Neural progenitor cell (in vitro differentiated cells): ENCODE results near the gene FAM193B. TPM values are rescaled to one million over a fixed set of nuclear protein-coding genes. Genes with fewer than 3 reads are reported as not detected.

ENCODE experiments used
- DNase-seq: peaks from one replicate; pipeline ENCODE4 v3.0.0-alpha.2; 2016; ENCODE audit warnings: low spot score
- H2AFZ ChIP-seq: fragments of 200-600 bp; sonication (generic); replicated peaks from 2 replicates; pipeline ENCODE4 v1.6.1; 2016; ENCODE audit warnings: antibody characterized with exemption
- H3F3A ChIP-seq: fragments of 200-600 bp; sonication (generic); 2 replicates; pipeline ENCODE4 v1.6.1; 2016; ENCODE audit warnings: antibody characterized with exemption, low read depth
- H3K27ac ChIP-seq: fragments of 200-600 bp; sonication (generic); 2 replicates; pipeline ENCODE4 v1.5.1; 2016; ENCODE audit warnings: mild to moderate bottlenecking
- H3K27me3 ChIP-seq: fragments of 200-600 bp; sonication (generic); 2 replicates; pipeline ENCODE4 v1.6.1; 2016; ENCODE audit warnings: mild to moderate bottlenecking, moderate library complexity
- H3K36me3 ChIP-seq: fragments of 200-600 bp; sonication (generic); 2 replicates; pipeline ENCODE4 v1.5.1; 2016
- H3K4me1 ChIP-seq: fragments of 200-600 bp; sonication (generic); 2 replicates; pipeline ENCODE4 v1.6.1; 2016; ENCODE audit warnings: mixed run types
- H3K4me2 ChIP-seq: fragments of 200-600 bp; sonication (generic); 2 replicates; pipeline ENCODE4 v1.6.1; 2016
- H3K4me3 ChIP-seq: fragments of 200-600 bp; sonication (generic); 2 replicates; pipeline ENCODE4 v1.5.1; 2016
- H3K79me2 ChIP-seq: fragments of 200-600 bp; sonication (generic); 2 replicates; pipeline ENCODE4 v1.6.1; 2016; ENCODE audit warnings: low read depth
- H3K9ac ChIP-seq: fragments of 200-600 bp; sonication (generic); 2 replicates; pipeline ENCODE4 v1.6.1; 2016
- H3K9me3 ChIP-seq: fragments of 200-600 bp; sonication (generic); 2 replicates; pipeline ENCODE4 v1.5.1; 2016; ENCODE audit warnings: low read depth
- H4K20me1 ChIP-seq: fragments of 200-600 bp; sonication (generic); 2 replicates; pipeline ENCODE4 v1.6.1; 2016; ENCODE audit warnings: low read depth
- H3K27ac Mint-ChIP-seq: 3 replicates; pipeline ENCODE4 v1.8.0; 2021; ENCODE audit warnings: mixed read lengths
- H3K27me3 Mint-ChIP-seq: 2 replicates; pipeline ENCODE4 v1.8.0; 2022; ENCODE audit warnings: low read depth, mild to moderate bottlenecking, inconsistent platforms, moderate library complexity, mixed read lengths; ENCODE audit not compliant: insufficient read depth
- H3K36me3 Mint-ChIP-seq: 3 replicates; pipeline ENCODE4 v1.8.0; 2021; ENCODE audit warnings: mixed read lengths
- H3K4me1 Mint-ChIP-seq: 3 replicates; pipeline ENCODE4 v1.8.0; 2021; ENCODE audit warnings: mixed read lengths
- H3K4me3 Mint-ChIP-seq: 3 replicates; pipeline ENCODE4 v1.8.0; 2021; ENCODE audit warnings: mild to moderate bottlenecking, moderate library complexity, mixed read lengths
- H3K9me3 Mint-ChIP-seq: 3 replicates; pipeline ENCODE4 v1.8.0; 2020; ENCODE audit warnings: mixed read lengths
- EZH2 ChIP-seq: fragments of 200-600 bp; sonication (generic); IDR thresholded peaks from 2 replicates; pipeline ENCODE4 v1.6.1; 2017; ENCODE audit warnings: antibody characterized with exemption, mild to moderate bottlenecking, moderate library complexity
- EZH2phosphoT487 ChIP-seq: fragments of 200-600 bp; sonication (generic); IDR thresholded peaks from 2 replicates; pipeline ENCODE4 v1.6.1; 2017; ENCODE audit warnings: antibody characterized with exemption
- total RNA-seq: library from RNA; depleted of rRNA; stranded (reverse); fragments of >200 nt; gene quantifications from 2 replicates; pipeline ENCODE4 v1.2.3, GENCODE V29; 2015; ENCODE audit warnings: low replicate concordance
- TF ChIP-seq, protein P1 (sequence below): fragments of 200-600 bp; sonication (generic); IDR thresholded peaks from 2 replicates; pipeline ENCODE4 v1.5.1; 2017; ENCODE audit warnings: antibody characterized with exemption, mild to moderate bottlenecking

Gene FAM193B
- total RNA-seq, 1 donor from 2014 or later, result 42.5 TPM

DNA sequence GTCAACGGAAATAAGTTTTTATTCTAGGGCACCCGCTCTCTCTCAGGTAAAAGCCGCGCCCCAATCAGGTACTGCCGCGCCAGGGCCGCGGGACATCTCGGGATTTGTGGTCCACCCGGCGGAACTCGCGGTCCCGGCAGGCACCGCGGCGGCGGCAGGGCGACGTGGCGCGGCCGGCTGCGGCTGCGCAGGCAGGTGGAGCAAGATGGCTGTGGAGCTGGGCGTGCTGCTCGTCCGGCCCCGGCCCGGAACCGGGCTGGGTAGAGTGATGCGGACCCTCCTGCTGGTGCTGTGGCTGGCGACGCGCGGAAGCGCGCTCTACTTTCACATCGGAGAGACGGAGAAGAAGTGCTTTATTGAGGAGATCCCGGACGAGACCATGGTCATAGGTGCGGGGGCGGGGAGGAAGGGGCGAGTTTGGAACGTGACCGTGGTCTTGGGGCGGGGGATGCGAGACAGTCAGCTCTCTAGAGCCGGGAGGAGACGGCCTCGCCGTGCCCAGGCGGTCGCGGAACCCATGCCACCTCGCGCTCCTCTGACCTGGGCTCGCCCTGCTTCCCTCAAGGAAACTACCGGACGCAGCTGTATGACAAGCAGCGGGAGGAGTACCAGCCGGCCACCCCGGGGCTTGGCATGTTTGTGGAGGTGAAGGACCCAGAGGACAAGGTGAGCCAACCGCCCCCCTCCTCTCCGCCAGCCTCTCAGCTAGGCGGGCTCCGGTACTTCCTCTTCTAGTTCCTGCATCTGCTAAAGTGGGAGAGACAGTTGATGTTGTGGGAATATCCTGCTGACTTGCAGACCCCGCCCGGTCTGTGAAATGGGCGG, 37.9 kb upstream of the FAM193B start, which contains the start of gene TMED9:
Gene TMED9 (plus strand): TSS at position 194 of the 825 bp plus-strand sequence. CDS start 12 bp downstream, at position 206.
- Mint-ChIP-seq H3K27me3 (peaks cover 16% of the 10 kb centered on the region), H3K4me3 (peak within 1 kb of the TSS; percentile 99), H3K27ac (peak within 1 kb of the TSS; percentile 98), H3K4me1 (peaks cover 16% of the 10 kb centered on the region), H3K36me3 (peaks cover 18% of the 10 kb centered on the region), H3K9me3 (no peaks in the 10 kb centered on the region)
- H3K9ac ChIP-seq, result peak within 1 kb of the TSS; percentile 77
- no peaks in the 10 kb centered on the region for H3F3A ChIP-seq
- peak within 1 kb of the TSS; percentile 84 for H2AFZ ChIP-seq
- peak within 1 kb of the TSS; percentile 86 for H3K4me3 ChIP-seq
- TF ChIP-seq EZH2 (peak; percentile 36), EZH2phosphoT487 (no peak)
- TF ChIP-seq, protein P1, sequence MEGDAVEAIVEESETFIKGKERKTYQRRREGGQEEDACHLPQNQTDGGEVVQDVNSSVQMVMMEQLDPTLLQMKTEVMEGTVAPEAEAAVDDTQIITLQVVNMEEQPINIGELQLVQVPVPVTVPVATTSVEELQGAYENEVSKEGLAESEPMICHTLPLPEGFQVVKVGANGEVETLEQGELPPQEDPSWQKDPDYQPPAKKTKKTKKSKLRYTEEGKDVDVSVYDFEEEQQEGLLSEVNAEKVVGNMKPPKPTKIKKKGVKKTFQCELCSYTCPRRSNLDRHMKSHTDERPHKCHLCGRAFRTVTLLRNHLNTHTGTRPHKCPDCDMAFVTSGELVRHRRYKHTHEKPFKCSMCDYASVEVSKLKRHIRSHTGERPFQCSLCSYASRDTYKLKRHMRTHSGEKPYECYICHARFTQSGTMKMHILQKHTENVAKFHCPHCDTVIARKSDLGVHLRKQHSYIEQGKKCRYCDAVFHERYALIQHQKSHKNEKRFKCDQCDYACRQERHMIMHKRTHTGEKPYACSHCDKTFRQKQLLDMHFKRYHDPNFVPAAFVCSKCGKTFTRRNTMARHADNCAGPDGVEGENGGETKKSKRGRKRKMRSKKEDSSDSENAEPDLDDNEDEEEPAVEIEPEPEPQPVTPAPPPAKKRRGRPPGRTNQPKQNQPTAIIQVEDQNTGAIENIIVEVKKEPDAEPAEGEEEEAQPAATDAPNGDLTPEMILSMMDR, result peak; percentile 23
- no peak within 1 kb of the TSS for H3K27ac ChIP-seq
- peak; percentile 90 for DNase-seq
- H4K20me1 ChIP-seq, result no peaks in the 10 kb centered on the region
- no peaks in the 10 kb centered on the region for H3K36me3 ChIP-seq
- H3K79me2 ChIP-seq, result peaks cover 11% of the 10 kb centered on the region
- no peaks in the 10 kb centered on the region for H3K4me1 ChIP-seq
- peaks cover 44% of the 10 kb centered on the region for H3K27me3 ChIP-seq
- H3K9me3 ChIP-seq, result no peaks in the 10 kb centered on the region
- peak within 1 kb of the TSS; percentile 95 for H3K4me2 ChIP-seq

GRCh38 chr5:177591690-177592009, 37.3 kb upstream of the FAM193B start:
- Mint-ChIP-seq H3K36me3 (peaks cover 18% of the 10 kb centered on the region), H3K27me3 (peaks cover 18% of the 10 kb centered on the region), H3K4me1 (peaks cover 16% of the 10 kb centered on the region), H3K9me3 (no peaks in the 10 kb centered on the region), H3K27ac (no peak overlapping the region), H3K4me3 (peak overlapping the region; percentile 99)
- Histone ChIP-seq H4K20me1 (no peaks in the 10 kb centered on the region), H3K4me1 (no peaks in the 10 kb centered on the region), H3K36me3 (no peaks in the 10 kb centered on the region), H3K4me2 (peak overlapping the region; percentile 95), H3K9ac (no peak overlapping the region), H2AFZ (peak overlapping the region; percentile 84), H3K79me2 (peaks cover 11% of the 10 kb centered on the region), H3K9me3 (no peaks in the 10 kb centered on the region), H3K4me3 (peak overlapping the region; percentile 86), H3K27ac (no peak overlapping the region), H3F3A (no peaks in the 10 kb centered on the region), H3K27me3 (peaks cover 50% of the 10 kb centered on the region)
- TF ChIP-seq EZH2phosphoT487 (no peak), EZH2 (no peak)
- TF ChIP-seq, protein P1, result no peak
- no peak for DNase-seq

- H3K36me3 ChIP-seq, result no peaks in the 10 kb centered on the region
- H3K4me3 Mint-ChIP-seq, result no peak overlapping the region
Measured at GRCh38 chr5:177590406-177590805, 36.0 kb upstream of the FAM193B start.

More at GRCh38 chr5:177590406-177590805, 36.0 kb upstream of the FAM193B start:
- H3K27ac Mint-ChIP-seq, result no peak overlapping the region
- DNase-seq, result no peak
- Histone ChIP-seq H3K79me2 (peaks cover 11% of the 10 kb centered on the region), H3K4me3 (no peak overlapping the region), H3F3A (no peaks in the 10 kb centered on the region), H3K4me2 (no peak overlapping the region), H3K4me1 (no peaks in the 10 kb centered on the region), H3K27ac (no peak overlapping the region), H2AFZ (no peak overlapping the region), H3K27me3 (peaks cover 61% of the 10 kb centered on the region), H4K20me1 (no peaks in the 10 kb centered on the region), H3K9me3 (no peaks in the 10 kb centered on the region), H3K9ac (no peak overlapping the region)
- H3K36me3 Mint-ChIP-seq, result peaks cover 9% of the 10 kb centered on the region
- H3K27me3 Mint-ChIP-seq, result peaks cover 21% of the 10 kb centered on the region
- no peak for TF ChIP-seq EZH2phosphoT487
- TF ChIP-seq EZH2, result no peak
- TF ChIP-seq, protein P1, result no peak
- no peaks in the 10 kb centered on the region for H3K9me3 Mint-ChIP-seq
- peaks cover 14% of the 10 kb centered on the region for H3K4me1 Mint-ChIP-seq
